ENCODE data around the gene ALG5.

ALG5 gene

GRCh38 chr13:36979361-36980050 lies 19.6 kb downstream of the ALG5 start:
- no peak for DNase-seq

DNA sequence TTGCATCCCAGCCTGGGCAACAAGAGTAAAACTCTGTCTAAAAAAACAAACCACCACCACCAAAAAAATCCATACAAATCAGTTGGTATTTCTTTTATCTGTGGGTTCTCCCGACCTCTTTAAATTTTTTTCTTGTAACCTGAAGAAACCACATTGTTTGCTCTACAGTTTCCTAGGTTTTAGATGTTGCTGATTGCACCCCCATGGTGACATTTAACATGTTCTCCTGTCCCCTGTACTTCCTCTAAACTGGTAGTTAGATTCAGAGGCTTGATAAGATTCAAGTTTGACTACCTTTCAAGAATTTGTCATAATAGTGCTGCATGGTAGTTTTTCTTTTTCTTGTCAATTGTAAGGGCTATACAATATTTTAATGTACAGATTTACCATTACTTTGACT lies 24.0 kb downstream of the ALG5 start:
- no peak for DNase-seq

- no peak for DNase-seq
Measured at GRCh38 chr13:36973621-36974295, 25.4 kb downstream of the ALG5 start.

- no peak for DNase-seq
Measured at GRCh38 chr13:36973009-36973408, 26.1 kb downstream of the ALG5 start.

- DNase-seq, result no peak
Measured at GRCh38 chr13:36966404-36966803, 32.7 kb downstream of the ALG5 start.

DNA sequence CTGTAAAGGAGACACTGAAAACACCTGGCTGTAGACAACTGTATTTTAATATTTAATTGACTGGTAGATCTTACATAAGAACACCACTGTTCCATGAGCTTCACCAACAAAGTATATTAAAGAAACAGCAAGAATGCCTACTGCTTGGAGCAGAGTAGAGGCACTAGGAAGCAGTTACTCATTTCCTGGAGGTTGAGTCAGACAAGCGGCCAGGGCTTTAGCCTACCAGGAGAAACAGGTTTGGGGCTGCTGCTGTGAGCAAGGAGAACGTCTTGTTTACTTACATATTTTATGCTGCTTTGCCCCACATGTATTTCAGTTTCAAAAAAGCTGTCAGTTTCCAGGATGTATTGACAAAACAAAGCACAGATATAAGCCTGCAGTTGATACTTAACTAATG lies 33.4 kb downstream of the ALG5 start:
- no peak for DNase-seq

DNA sequence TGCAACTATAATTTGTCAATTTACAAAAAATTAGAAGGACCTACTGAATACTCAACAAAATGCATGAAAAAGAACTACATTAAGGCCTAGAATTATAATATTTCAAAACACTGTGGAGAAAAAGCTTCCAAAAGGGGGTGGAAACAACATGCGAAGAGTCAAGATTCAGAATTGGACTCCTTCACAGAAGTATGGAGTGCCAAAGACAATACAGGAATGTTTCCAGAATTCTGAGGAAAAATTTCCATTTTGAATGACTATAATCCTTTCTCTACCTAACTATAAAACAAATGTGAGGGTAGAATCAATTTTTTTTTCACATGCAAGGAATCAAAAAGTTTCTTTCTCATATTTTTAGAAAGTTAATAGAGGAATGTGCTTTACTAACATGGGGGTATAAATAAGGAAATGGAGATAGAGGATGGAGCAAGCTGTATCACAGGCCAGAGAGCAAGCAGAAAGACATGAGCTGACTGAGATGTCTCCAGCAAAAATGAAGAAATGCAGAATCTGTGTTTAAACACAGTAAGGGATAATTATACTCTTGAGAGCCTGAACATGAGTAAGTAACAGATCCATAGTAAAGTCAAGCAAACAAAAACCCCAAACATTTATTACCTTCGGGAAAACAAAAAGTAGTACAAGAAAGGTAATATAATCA lies 39.6 kb downstream of the ALG5 start:
- no peak for DNase-seq

GRCh38 chr13:36954542-36954941 lies 44.6 kb downstream of the ALG5 start:
- no peak for DNase-seq

- no peak for DNase-seq
Measured at GRCh38 chr13:36950920-36951319, 48.2 kb downstream of the ALG5 start.

DNA sequence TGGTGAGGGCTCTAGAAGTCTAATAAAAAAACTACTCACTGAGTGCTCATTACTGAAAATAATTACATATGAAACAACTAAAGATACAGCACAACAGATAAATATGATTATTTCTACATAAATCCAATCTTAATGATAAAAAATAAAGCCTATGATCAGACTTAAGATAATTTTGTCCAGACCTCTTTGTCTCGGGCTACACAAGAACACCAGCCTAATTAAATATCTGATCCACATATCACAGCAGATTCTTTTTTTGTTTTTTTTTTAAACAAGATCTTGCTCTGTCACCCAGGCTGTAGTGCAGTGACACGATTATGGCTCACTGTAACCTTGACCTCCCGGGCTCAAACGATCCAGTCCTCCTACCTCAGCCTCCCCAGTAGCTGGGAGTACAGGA lies 48.8 kb downstream of the ALG5 start:
- no peak for DNase-seq

GRCh38 chr13:36945078-36945477 lies 54.1 kb downstream of the ALG5 start:
- DNase-seq, result no peak

- DNase-seq, result no peak
Measured at GRCh38 chr13:36925603-36926002, 73.5 kb downstream of the ALG5 start.

- DNase-seq, result no peak
Measured at GRCh38 chr13:36924001-36924400, 75.1 kb downstream of the ALG5 start.

- no peak for DNase-seq
Measured at GRCh38 chr13:36921631-36922301, 77.4 kb downstream of the ALG5 start.

DNA sequence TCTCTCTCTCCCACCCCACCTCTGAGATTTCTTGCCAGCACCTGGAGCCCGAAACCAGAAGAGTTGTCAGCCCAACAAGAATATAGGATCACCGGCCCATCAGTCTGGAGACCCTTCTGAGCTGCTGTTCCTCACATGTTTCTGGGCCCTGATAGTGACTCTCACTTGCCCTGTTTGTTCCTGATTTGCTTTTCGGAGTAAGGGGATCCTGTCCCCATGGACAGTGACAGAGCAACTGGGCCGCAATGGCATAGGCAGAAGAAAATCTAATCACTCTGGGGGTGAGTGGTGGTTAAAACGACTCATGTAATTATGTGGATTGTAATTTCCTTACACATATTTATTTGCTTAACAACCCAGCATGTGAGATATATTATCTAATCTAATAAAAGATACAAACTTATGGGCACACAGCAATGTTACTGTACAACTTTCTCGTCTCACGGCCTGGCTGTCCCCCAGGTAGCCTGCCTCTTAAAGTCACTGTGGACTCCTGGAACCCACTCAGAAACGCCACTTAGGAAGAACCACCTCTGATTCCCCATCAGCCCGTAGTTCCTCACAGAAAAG lies 78.4 kb downstream of the ALG5 start:
- DNase-seq, result no peak

DNA sequence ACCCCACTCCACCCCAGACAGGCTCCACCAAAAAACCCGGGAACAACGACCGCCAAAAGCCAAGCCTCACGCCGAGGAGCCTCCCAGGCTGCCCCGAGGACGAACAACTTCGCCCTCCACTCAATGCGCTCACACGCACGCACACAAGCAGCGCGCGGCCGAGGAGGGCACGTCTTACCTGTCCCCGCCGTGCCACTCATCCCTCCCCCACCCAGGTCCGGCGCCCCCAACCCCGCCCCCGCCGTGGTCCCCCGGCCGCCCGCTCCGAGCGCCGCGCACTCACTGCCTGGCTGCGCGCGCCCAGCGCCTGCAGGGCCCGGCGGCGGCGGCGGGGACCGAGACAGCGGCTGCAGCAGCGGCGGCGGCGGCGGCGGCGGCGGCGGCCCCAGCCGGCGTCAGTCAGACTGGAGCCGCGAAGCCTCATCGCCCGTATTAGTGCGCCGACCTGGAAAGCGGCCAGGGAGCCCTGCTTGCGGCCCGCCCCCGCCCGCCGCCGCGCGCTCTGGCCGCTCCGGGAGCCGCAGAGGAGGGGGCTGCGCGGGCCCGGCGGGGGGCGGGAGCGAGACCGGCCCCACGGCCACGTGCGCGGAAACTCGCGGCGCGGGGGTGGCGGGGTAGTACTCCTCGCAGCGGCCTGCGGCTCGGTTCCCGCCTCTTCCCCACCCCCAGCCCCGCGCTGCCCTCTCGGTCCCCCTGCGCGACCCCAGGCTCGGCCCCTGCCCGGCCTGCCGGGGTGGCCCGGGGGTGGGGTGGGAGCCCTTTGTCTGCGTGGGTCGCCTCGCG lies 79.1 kb downstream of the ALG5 start, which contains the start of gene SMAD9:
SMAD9 (minus strand) TSS at position 406 of the 783 bp plus-strand sequence. CDS start 40,549 bp downstream, outside the sequence.
- DNase-seq, result peak in 11 of 14 donors; percentile 14 to 70 (median 36)

DNA sequence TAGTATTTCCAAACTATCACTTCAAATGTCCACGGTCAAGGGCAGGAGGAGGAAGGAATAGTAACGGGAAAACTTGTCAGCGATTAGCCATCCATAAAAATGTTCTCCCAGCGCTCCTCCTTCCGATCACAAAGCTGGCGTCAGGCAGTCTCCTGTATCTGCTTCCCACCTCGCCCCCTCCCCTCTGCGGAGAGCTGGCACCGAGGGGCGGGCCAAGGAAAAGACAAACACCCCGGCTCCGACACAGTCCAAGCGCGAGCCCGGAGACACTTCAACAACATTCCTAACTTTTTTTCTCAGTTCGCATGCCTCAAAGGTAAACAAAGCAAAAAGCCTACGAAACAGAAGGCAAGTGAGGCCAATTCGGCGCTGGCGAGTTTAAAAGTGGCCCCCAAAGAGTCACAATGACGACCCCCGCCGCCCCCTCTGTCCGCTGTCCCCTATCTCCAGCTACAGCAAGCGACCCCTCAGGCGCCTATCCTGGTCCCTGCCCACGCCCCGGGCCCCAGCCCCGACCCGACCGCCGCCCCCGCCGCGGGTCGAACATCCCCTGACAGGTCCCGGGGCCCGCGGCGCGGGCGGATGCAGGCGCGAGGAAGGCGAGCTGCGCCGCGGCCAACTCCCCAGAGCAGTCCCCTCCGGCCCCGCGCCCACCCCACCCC lies 79.8 kb downstream of the ALG5 start:
- peak in 7 of 14 donors; percentile 25 to 61 (median 34) for DNase-seq

DNA sequence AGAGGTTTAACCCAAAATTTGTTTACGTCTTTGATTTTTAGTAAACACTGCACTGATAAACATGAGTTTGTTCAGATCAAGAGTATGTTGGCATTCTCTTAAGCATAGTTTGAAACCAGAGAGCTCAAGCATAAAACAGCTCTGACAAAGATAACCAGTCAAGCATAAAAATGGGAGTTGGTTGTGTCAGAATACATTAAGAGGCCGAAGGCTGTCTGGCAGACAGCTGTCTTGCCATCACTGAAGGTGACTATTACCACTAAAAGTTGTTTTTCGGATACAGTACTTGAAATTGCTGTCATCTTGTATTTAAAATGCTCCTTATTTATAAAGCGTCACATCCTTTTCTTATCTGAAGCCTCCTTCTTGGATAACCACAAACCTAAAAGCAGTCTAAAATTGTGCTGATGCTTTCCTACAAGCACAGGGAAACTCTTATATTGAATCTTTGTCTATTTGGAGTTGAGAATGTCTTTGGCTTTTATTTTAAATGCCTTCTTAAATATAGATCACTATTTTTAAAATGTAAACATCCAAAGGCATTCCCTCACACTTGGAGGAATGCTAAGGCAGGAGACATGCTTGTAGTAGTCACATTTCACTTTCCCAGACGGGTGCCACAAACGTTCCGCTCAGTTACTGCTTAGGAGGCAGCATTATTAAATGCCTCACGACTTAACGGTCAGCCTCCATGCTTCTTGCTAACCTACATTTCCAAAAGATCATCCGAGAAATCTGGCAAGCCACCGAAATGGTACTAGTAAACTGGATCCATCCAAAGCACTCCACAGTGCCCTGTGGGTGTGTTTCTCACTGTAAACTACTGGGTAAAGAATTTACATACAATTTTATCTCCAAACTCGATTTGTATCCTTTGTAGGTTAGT lies 80.7 kb downstream of the ALG5 start:
- peak in 4 of 14 donors; percentile 25 to 48 (median 38) for DNase-seq

- DNase-seq, result no peak
Measured at GRCh38 chr13:36917311-36917710, 81.8 kb downstream of the ALG5 start.
